ENCODE results near the gene AEBP2.

GRCh38 chr12:19520646-19521415 is 81.5 kb downstream of the AEBP2 start:
- TF ChIP-seq POLR2AphosphoS5 (IDR thresholded peaks at IDR 0.05; ENCODE audit: borderline replicate concordance, low read depth, low read length) (no peak), EZH2 (IDR thresholded peaks at IDR 0.05) (no peak), FOXP2 (optimal IDR thresholded peaks at IDR 0.05; ENCODE audit: control extremely low read depth, extremely low read length, insufficient read depth) (no peak)
